ENCODE results near the gene TWSG1. TPM values are rescaled to one million over a fixed set of nuclear protein-coding genes. Genes with fewer than 3 reads are reported as not detected.

The TWSG1 gene
- total RNA-seq, 1 donor from 2014 or later: 25.8 TPM

DNA sequence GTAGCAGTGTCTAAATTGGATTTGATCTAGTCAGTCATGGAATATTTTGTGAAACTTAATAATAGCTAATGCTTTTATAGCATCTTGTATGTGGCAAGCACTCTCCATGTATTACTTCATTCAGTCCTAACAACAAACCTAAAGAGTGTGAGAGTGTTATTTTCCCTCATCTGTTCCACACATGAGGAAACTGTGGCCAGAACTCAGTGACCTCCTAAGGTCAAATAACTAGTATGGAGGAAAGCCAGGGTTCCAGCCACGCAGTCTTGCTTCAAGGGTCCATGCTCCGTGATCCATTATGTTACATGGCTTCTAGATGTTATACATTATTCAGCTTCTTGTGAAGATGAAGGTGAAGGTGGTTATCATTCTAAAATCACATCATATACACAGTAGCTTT, 45.5 kb downstream of the TWSG1 start:
- no peaks in the 10 kb centered on the region for H3K36me3 ChIP-seq (ENCODE audit: control insufficient read depth, insufficient read depth, low read length)
- H3K27me3 ChIP-seq (ENCODE audit: control insufficient read depth, insufficient read depth, low read length): no peaks in the 10 kb centered on the region
- TF ChIP-seq, protein P1, sequence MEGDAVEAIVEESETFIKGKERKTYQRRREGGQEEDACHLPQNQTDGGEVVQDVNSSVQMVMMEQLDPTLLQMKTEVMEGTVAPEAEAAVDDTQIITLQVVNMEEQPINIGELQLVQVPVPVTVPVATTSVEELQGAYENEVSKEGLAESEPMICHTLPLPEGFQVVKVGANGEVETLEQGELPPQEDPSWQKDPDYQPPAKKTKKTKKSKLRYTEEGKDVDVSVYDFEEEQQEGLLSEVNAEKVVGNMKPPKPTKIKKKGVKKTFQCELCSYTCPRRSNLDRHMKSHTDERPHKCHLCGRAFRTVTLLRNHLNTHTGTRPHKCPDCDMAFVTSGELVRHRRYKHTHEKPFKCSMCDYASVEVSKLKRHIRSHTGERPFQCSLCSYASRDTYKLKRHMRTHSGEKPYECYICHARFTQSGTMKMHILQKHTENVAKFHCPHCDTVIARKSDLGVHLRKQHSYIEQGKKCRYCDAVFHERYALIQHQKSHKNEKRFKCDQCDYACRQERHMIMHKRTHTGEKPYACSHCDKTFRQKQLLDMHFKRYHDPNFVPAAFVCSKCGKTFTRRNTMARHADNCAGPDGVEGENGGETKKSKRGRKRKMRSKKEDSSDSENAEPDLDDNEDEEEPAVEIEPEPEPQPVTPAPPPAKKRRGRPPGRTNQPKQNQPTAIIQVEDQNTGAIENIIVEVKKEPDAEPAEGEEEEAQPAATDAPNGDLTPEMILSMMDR (IDR thresholded peaks at IDR 0.05; ENCODE audit: insufficient read depth, low read length, severe bottlenecking): no peak
- no peak overlapping the region for H3K4me3 ChIP-seq (ENCODE audit: low read depth, low read length)
- DNase-seq (ENCODE audit: low read depth): no peak
- no peak for FAIRE-seq

DNA sequence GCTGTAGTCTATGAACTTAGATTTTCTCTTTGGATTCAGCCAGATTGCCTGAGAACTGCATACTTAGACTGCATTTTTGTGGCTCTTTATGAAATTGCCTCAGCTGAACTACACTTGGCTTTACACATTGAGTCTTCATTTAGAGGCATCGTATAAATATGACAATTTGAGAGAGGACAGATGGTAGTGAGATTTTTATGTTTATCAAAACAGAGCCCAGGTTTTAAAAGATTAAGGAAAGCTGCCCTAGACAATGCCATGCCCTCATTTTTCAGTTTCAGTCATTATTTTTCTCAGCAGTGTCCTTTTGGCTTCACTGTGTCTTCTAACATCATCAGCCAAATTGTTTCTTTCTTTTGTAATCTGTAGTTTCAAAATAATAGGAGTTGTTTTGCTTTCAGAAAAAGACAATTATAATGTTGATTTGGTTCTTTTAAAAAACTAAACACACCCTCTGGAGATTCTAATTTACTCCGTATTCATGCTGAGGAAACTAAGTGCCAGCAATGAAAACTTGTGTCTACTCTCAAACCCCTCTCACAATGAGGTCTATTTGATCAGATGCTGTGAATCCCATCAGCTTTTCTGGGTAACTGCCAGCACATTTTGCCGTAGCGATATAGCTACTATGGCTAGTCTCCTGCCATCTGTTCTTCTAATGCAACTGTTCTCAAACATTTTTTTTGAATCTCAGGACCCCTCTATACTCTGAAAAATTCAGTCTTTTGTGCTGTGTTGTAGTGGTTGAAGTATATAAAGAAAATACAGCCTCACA, 46.2 kb downstream of the TWSG1 start:
- H3K27me3 ChIP-seq (ENCODE audit: control insufficient read depth, insufficient read depth, low read length): no peaks in the 10 kb centered on the region
- H3K36me3 ChIP-seq (ENCODE audit: control insufficient read depth, insufficient read depth, low read length): no peaks in the 10 kb centered on the region
- TF ChIP-seq, protein P1 (IDR thresholded peaks at IDR 0.05; ENCODE audit: insufficient read depth, low read length, severe bottlenecking): no peak
- FAIRE-seq: no peak
- DNase-seq (ENCODE audit: low read depth): no peak
- no peak overlapping the region for H3K4me3 ChIP-seq (ENCODE audit: low read depth, low read length)

DNA sequence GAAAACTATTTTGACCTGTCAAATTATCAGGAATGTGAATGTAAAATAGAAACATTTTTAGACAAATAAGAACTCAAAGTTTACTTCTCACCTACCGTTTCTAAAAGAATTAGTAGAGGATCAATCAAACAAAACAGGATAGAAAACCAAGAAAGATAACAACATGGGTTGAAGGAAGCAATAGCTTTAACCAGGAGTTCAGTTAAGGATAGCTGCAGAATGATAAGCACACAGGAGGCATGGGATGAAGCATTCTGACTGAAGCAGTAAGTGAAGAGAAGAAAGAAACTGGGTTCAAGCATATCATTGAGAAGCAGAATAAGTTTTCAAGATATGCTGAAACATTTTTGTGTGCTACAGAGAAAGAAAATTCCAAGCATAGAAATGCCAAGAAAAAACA, 52.3 kb downstream of the TWSG1 start:
- FAIRE-seq (no peak), DNase-seq (ENCODE audit: low read depth) (no peak)
- Histone ChIP-seq H3K36me3 (ENCODE audit: control insufficient read depth, insufficient read depth, low read length) (no peaks in the 10 kb centered on the region), H3K4me3 (ENCODE audit: low read depth, low read length) (no peak overlapping the region), H3K27me3 (ENCODE audit: control insufficient read depth, insufficient read depth, low read length) (no peaks in the 10 kb centered on the region)
- TF ChIP-seq, protein P1 (IDR thresholded peaks at IDR 0.05; ENCODE audit: insufficient read depth, low read length, severe bottlenecking): no peak

DNA sequence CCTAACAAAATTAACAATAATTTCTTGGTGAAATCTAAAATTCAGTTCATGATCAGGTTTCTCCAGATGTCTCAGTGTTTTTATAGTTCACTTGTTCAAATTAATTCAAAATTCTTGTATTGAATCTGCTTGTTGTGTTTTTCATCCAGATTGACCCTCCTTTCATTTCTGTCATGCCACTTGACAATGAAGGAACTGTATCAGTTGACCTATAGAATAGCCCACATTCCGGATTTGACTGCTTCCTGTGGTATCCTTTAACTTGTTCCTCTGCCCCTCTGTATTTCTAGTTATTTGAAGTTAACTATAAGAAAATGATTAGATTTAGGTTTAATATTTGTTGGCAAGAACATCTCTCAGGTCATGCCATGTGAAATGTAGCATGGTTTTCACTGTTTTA, 53.3 kb downstream of the TWSG1 start:
- DNase-seq (ENCODE audit: low read depth) (no peak), FAIRE-seq (no peak)
- TF ChIP-seq, protein P1 (IDR thresholded peaks at IDR 0.05; ENCODE audit: insufficient read depth, low read length, severe bottlenecking): no peak
- no peaks in the 10 kb centered on the region for H3K36me3 ChIP-seq (ENCODE audit: control insufficient read depth, insufficient read depth, low read length)
- no peaks in the 10 kb centered on the region for H3K27me3 ChIP-seq (ENCODE audit: control insufficient read depth, insufficient read depth, low read length)
- no peak overlapping the region for H3K4me3 ChIP-seq (ENCODE audit: low read depth, low read length)

DNA sequence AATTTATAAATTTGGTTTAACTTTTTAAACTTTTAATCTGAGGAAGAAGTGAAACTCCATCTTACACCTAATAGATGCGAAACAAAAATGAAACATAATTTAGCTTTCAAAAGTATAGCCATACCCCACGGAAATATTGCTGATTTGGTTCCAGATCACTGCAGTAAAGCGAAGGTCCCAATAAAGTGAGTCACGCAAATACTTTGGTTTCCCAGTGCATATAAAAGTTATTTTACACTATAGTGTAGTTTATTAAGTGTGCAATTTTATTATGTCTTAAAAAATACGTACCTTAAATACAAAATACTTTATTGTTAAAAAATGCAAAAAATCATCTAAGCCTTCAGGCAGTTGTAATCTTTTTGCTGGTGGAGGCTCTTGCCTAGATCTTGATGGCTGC, 55.1 kb downstream of the TWSG1 start:
- Histone ChIP-seq H3K36me3 (ENCODE audit: control insufficient read depth, insufficient read depth, low read length) (no peaks in the 10 kb centered on the region), H3K4me3 (ENCODE audit: low read depth, low read length) (no peak overlapping the region), H3K27me3 (ENCODE audit: control insufficient read depth, insufficient read depth, low read length) (no peaks in the 10 kb centered on the region)
- no peak for DNase-seq (ENCODE audit: low read depth)
- FAIRE-seq: no peak
- TF ChIP-seq, protein P1 (IDR thresholded peaks at IDR 0.05; ENCODE audit: insufficient read depth, low read length, severe bottlenecking): no peak

DNA sequence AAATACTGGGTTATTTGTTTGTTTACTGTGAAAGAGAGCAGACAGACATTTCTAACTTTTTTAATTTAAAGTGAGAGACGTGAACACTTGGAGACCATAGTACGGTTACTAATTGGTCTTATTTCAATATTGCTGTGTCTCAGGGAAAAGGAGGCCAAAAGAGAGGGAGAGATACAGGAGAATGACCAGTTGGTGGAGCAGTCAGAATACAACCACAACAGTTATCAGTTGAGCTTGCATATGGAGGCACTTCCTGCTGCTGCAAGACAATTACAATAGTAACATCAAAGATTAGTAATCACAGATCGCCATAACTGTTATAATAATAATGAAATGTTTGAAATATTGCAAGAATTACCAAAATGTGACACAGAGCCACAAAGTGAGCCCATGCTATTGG, 58.2 kb downstream of the TWSG1 start:
- TF ChIP-seq, protein P1 (IDR thresholded peaks at IDR 0.05; ENCODE audit: insufficient read depth, low read length, severe bottlenecking): peak; percentile 21
- Histone ChIP-seq H3K4me3 (ENCODE audit: low read depth, low read length) (no peak overlapping the region), H3K27me3 (ENCODE audit: control insufficient read depth, insufficient read depth, low read length) (no peaks in the 10 kb centered on the region), H3K36me3 (ENCODE audit: control insufficient read depth, insufficient read depth, low read length) (no peaks in the 10 kb centered on the region)
- DNase-seq (ENCODE audit: low read depth) (peak; percentile 27), FAIRE-seq (no peak)
